Measurements from ENCODE around the gene TRUB2.

- TF ChIP-seq POLR2A (IDR thresholded peaks at IDR 0.05; ENCODE audit: insufficient read depth in 1 of 2, low read depth in 2 of 2, low read length in 2 of 2) = no peak
- no peak for TF ChIP-seq IKZF1 (IDR thresholded peaks at IDR 0.05)
- no peak for TF ChIP-seq ZNF207 (IDR thresholded peaks at IDR 0.05; ENCODE audit: borderline replicate concordance)
- TF ChIP-seq STAT6 (CRISPR knock-in tag; IDR thresholded peaks at IDR 0.05; ENCODE audit: borderline replicate concordance) = no peak
- TF ChIP-seq ZNF296 (CRISPR knock-in tag; conservative IDR thresholded peaks at IDR 0.05) = no peak
Observed at GRCh38 chr9:128335914-128336313, 13.7 kb upstream of the TRUB2 start.
